Adrenal gland (tissue), 12 donors: ENCODE results near the gene SNED1. TPM values are rescaled to one million over a fixed set of nuclear protein-coding genes. Genes with fewer than 3 reads are reported as not detected.
"Not testable (repeated sequence)": the region's sequence is repeated elsewhere in the genome, so short reads cannot be mapped to it uniquely, and the experiment has no call there.

ENCODE experiments used
- DNase-seq, 7 donors: peaks; one replicate each; pipeline ENCODE4 v3.0.0-alpha.2; 2019 to 2020
- H3K27ac ChIP-seq, 5 donors: fragments of 200-600 bp; sonication (generic) in 4 of 5; 1 replicate in 3 of 5; 2 replicates in 2 of 5; pipeline versions ENCODE4 v1.5.1 to v1.8.0; 2016 to 2020; ENCODE audit warnings: mild to moderate bottlenecking in 1 of 5
- H3K27me3 ChIP-seq: fragments of 200-600 bp; 2 replicates; pipeline ENCODE4 v1.8.0; 2021
- H3K36me3 ChIP-seq, 2 donors: fragments of 200-600 bp; replicated peaks in 1 of 2; 1 replicate in 1 of 2; 2 replicates in 1 of 2; pipeline versions ENCODE4 v1.5.1 to v1.8.0; 2018 to 2022
- H3K4me1 ChIP-seq, 2 donors: fragments of 200-600 bp; replicated peaks in 1 of 2; 1 replicate in 1 of 2; 2 replicates in 1 of 2; pipeline versions ENCODE4 v1.5.1 to v1.8.0; 2018 to 2021
- H3K4me3 ChIP-seq, 4 donors: fragments of 200-600 bp; sonication (generic) in 3 of 4; one replicate each; pipeline ENCODE4 v1.5.1; 2016 to 2018
- H3K9me3 ChIP-seq, 3 donors: fragments of 200-600 bp; sonication (generic) in 1 of 3; replicated peaks in 1 of 3; 1 replicate in 2 of 3; 2 replicates in 1 of 3; pipeline versions ENCODE4 v1.5.1 to v1.8.0; 2016 to 2021
- POLR2A ChIP-seq, 2 donors: fragments of 450-650 bp; IDR thresholded peaks; one replicate each; pipeline ENCODE4 v1.6.1; 2017; ENCODE audit warnings: antibody characterized with exemption in 2 of 2, mild to moderate bottlenecking in 2 of 2, moderate library complexity in 1 of 2
- WGBS, 4 donors: extraction: QIAGEN DNeasy Blood & Tissue Kit in 2 of 4; methylation state at CpG; one replicate each; pipeline versions ENCODE4 v1.1.5 to v1.1.7; 2013 to 2017; 5-methylcytosine and 5-hydroxymethylcytosine counted together
- intact Hi-C, 2 donors: fragments of 100-400 bp; cut with DNase I; formaldehyde crosslinking; loops; one replicate each; pipeline versions ENCODE4 v1.14.1 to v1.15.0; 2022 to 2023
- polyA plus RNA-seq, 3 donors: library from polyadenylated mRNA; stranded (reverse); fragments of 200-250 nt in 2 of 3; fragments of 350-450 nt in 1 of 3; fragmentation: Illumina TruSeq in 1 of 3; extraction: RNeasy Lipid Tissue Mini Kit (QIAGEN cat#74804) in 1 of 3; gene quantifications; one replicate each; pipeline ENCODE4 v1.2.3, GENCODE V29; 2013 to 2014
- total RNA-seq, 9 donors: library from RNA; depleted of rRNA in 4 of 9; stranded (reverse); fragments of >200 nt in 4 of 9; fragments of 120-200 nt in 1 of 9; fragmentation: NEBNext Ultra II Directional in 1 of 9; extraction: Animal tissue kit (Norgen Biotek cat#: 25700) in 1 of 9; gene quantifications; one replicate each; pipeline versions ENCODE4 v1.1.0 to v1.2.4, GENCODE V29; 2013 to 2023
- TF ChIP-seq, protein P1 (sequence below), 6 experiments: fragments of 450-650 bp in 4 of 6; fragments of 200-600 bp in 2 of 6; sonication (generic) in 1 of 6; IDR thresholded peaks; 1 replicate in 5 of 6; 2 replicates in 1 of 6; pipeline versions ENCODE4 v1.5.1 to v1.8.0; 2016 to 2021; ENCODE audit warnings: antibody characterized with exemption in 6 of 6, mild to moderate bottlenecking in 2 of 6, moderate library complexity in 1 of 6
- donor health status: healthy with polysubstance abuse.
- donor health status: Bipolar disorder and iron deficiency.
- donor health status: DM: yes; HTN: yes; CAD: no.
- donor health status: DM: no; HTN: no; CAD: no.
- donor health status: DM: no; HTN: no; CAD: no.
- donor health status: DM: yes; HTN: yes; CAD: no.

The SNED1 gene
- total and polyA plus RNA-seq, 12 donors = 3.1 to 59.5 (median 22.9) TPM

DNA sequence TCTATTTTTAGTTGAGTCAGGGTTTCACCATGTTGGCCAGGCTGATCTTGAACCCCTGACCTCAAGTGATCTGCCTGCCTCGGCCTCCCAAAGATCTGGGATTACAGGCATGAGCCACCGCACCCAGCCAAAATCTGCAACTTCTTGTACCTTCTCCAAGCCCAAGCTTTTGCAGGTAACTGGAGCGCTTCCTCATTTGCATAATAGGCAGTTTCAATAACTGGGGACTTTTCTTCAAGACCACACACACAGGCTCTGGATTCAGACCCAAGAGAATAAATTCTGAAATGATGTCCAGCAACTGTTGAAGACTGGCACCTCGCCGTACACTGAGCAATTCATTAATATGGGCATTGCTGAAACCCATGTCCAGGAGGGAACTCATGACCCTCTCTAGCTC, 100.8 kb downstream of the SNED1 start:
- DNase-seq = peak in 1 of 7 donors; percentile 3

GRCh38 chr2:241102239-241102803, 103.9 kb downstream of the SNED1 start, which contains the start of gene MTERF4:
TSS of gene MTERF4 (minus strand) at chr2:241102287. CDS start at chr2:241102273, 14 bp downstream.
- Histone ChIP-seq H3K9me3 (no peaks in the 10 kb centered on the region), H3K36me3 (peaks cover 0 to 16% of the 10 kb centered on the region in 2 donors), H3K4me3 (peak within 1 kb of the TSS; percentile 68 to 98 (median 89)), H3K4me1 (peaks cover 8 to 24% of the 10 kb centered on the region in 2 donors), H3K27me3 (no peaks in the 10 kb centered on the region), H3K27ac (peak within 1 kb of the TSS; percentile 68 to 92 (median 91))
- peak; percentile 86 to 92 (median 89) for DNase-seq
- intact Hi-C loops = no loop called here
- WGBS, 4 donors = 0 to 1% (median 0%) methylated on average over 16 to 56 of the region's 56 CpGs
- TF ChIP-seq, protein P1, sequence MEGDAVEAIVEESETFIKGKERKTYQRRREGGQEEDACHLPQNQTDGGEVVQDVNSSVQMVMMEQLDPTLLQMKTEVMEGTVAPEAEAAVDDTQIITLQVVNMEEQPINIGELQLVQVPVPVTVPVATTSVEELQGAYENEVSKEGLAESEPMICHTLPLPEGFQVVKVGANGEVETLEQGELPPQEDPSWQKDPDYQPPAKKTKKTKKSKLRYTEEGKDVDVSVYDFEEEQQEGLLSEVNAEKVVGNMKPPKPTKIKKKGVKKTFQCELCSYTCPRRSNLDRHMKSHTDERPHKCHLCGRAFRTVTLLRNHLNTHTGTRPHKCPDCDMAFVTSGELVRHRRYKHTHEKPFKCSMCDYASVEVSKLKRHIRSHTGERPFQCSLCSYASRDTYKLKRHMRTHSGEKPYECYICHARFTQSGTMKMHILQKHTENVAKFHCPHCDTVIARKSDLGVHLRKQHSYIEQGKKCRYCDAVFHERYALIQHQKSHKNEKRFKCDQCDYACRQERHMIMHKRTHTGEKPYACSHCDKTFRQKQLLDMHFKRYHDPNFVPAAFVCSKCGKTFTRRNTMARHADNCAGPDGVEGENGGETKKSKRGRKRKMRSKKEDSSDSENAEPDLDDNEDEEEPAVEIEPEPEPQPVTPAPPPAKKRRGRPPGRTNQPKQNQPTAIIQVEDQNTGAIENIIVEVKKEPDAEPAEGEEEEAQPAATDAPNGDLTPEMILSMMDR (IDR thresholded peaks at IDR 0.05) = peak in 1 of 6 experiments; percentile 12
- peak; percentile 67 to 89 for TF ChIP-seq POLR2A (IDR thresholded peaks at IDR 0.05)

More for the DNA sequence above, 100.8 kb downstream of the SNED1 start:
- H3K27ac ChIP-seq = no peak overlapping the region
- intact Hi-C loops = no loop called here
- H3K4me1 ChIP-seq = peaks cover 8 to 24% of the 10 kb centered on the region in 2 donors
- 90 to 100% (median 93%) methylated on average over 5 of the region's 5 CpGs for WGBS, 4 donors
- no peaks in the 10 kb centered on the region for H3K27me3 ChIP-seq
- peaks cover 0 to 45% of the 10 kb centered on the region in 2 donors for H3K36me3 ChIP-seq
- no peak overlapping the region for H3K4me3 ChIP-seq
- TF ChIP-seq POLR2A (IDR thresholded peaks at IDR 0.05) = no peak
- TF ChIP-seq, protein P1 (IDR thresholded peaks at IDR 0.05) = no peak
- H3K9me3 ChIP-seq = no peaks in the 10 kb centered on the region

DNA sequence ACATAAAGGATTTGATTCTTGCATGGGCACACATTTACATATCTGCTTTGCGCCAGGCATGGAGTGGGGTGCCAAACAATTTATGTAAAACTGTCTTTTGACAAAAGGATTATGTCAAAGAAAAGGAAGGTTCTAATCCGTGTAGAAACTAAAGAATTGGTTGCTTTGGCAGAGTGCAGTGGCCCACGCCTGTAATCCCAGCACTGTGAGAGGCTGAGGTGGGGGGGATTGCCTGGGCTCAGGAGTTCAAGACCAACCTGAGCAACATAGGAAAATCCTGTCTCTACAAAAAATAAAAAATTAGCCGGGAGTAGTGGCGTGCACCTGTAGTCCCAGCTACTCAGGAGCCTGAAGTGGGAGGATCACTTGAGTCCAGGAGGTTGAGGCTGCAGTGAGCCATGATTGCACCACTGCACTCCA, 104.8 kb downstream of the SNED1 start:
- Histone ChIP-seq H3K27ac (peak overlapping the region in 3 of 5 donors; percentile 91 to 92 (median 92)), H3K36me3 (peaks cover 0 to 14% of the 10 kb centered on the region in 2 donors), H3K4me1 (peaks cover 8 to 24% of the 10 kb centered on the region in 2 donors), H3K4me3 (peak overlapping the region in 1 of 4 donors; percentile 68), H3K27me3 (no peaks in the 10 kb centered on the region), H3K9me3 (no peaks in the 10 kb centered on the region)
- DNase-seq = peak in 2 of 7 donors; percentile 9 to 45
- intact Hi-C loops = no loop called here
- WGBS, 4 donors = 42 to 58% (median 47%) methylated on average over 5 of the region's 5 CpGs
- TF ChIP-seq, protein P1 (IDR thresholded peaks at IDR 0.05) = no peak
- no peak for TF ChIP-seq POLR2A (IDR thresholded peaks at IDR 0.05)

GRCh38 chr2:241104611-241105010, 106.2 kb downstream of the SNED1 start:
- H3K9me3 ChIP-seq, H3K27ac ChIP-seq, intact Hi-C loops, H3K4me3 ChIP-seq, H3K27me3 ChIP-seq, H3K36me3 ChIP-seq: not testable (repeated sequence)
- 91 to 99% (median 94%) methylated on average over 10 of the region's 10 CpGs for WGBS, 4 donors
- peak in 2 of 7 donors; percentile 3 to 36 for DNase-seq
- peaks cover 8 to 24% of the 10 kb centered on the region in 2 donors for H3K4me1 ChIP-seq

DNA sequence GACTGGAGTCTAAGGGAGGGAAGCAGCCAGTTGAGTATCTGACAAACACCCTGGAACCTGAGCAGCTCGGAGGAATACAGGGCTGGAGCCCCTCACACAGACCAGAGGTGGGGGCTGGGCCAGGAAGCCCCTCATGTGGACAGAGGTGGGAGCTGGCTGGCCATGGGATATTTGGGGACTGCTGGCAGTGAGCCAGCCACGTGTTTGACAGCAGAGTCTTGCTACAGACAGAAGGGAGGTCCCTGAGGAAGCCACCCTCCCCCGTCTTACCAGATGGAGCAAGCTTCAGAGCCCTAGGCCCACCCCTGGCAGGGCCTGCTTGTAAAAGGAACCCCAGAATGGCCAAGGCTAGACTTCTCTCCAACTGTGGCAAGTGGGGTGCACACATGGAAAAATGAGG, 107.2 kb downstream of the SNED1 start:
- intact Hi-C loops = no loop called here
- H3K36me3 ChIP-seq = no peaks in the 10 kb centered on the region
- H3K27me3 ChIP-seq = no peaks in the 10 kb centered on the region
- WGBS, 4 donors = 46 to 67% (median 55%) methylated on average over 3 of the region's 3 CpGs
- peaks cover 8 to 18% of the 10 kb centered on the region in 2 donors for H3K4me1 ChIP-seq
- peak in 2 of 7 donors; percentile 11 to 47 for DNase-seq
- no peaks in the 10 kb centered on the region for H3K9me3 ChIP-seq
- no peak overlapping the region for H3K4me3 ChIP-seq
- no peak overlapping the region for H3K27ac ChIP-seq
- TF ChIP-seq POLR2A (IDR thresholded peaks at IDR 0.05) = no peak
- TF ChIP-seq, protein P1 (IDR thresholded peaks at IDR 0.05) = no peak
